PFSK-1 (cell line): ENCODE measurements around the gene ROCK1.

Experiments used
- FOXP2 ChIP-seq: optimal IDR thresholded peaks from 2 replicates; pipeline ENCODE3; 2011; ENCODE audit warnings: borderline replicate concordance, control low read depth, inconsistent platforms; ENCODE audit not compliant: insufficient read depth; ENCODE audit errors: extremely low read length, extremely low read depth
- POLR2AphosphoS5 ChIP-seq: IDR thresholded peaks from 2 replicates; pipeline ENCODE4 v1.6.1; 2012; ENCODE audit warnings: low read depth, mild to moderate bottlenecking, control low read depth, low read length, moderate library complexity
- REST ChIP-seq, 2 experiments: IDR thresholded peaks; 2 replicates each; pipeline versions ENCODE4 v1.6.1 to v1.8.0; 2011 to 2012; ENCODE audit warnings: low read depth in 2 of 2, low read length in 2 of 2, control low read depth in 1 of 2, inconsistent platforms in 1 of 2, mild to moderate bottlenecking in 1 of 2, moderate library complexity in 1 of 2; ENCODE audit not compliant: insufficient read depth in 1 of 2
- SIN3A ChIP-seq: IDR thresholded peaks from 2 replicates; pipeline ENCODE4 v1.6.1; 2012; ENCODE audit warnings: mild to moderate bottlenecking, low read length, moderate library complexity, borderline replicate concordance; ENCODE audit not compliant: insufficient read depth
- TAF1 ChIP-seq: IDR thresholded peaks from 2 replicates; pipeline ENCODE4 v1.6.1; 2012; ENCODE audit warnings: low read length, control low read depth, borderline replicate concordance; ENCODE audit not compliant: insufficient read depth

GRCh38 chr18:21109936-21110712 is 1.5 kb downstream of the ROCK1 start:
- no peak for TF ChIP-seq REST (IDR thresholded peaks at IDR 0.05; ENCODE audit: insufficient read depth in 1 of 2, low read depth in 2 of 2, low read length in 2 of 2)
- TF ChIP-seq TAF1 = no peak
- no peak for TF ChIP-seq SIN3A
- TF ChIP-seq POLR2AphosphoS5 = no peak
- TF ChIP-seq FOXP2 = no peak
